Keratinocyte (primary cell): ENCODE data around the gene GPC4. TPM values are rescaled to one million over a fixed set of nuclear protein-coding genes. Genes with fewer than 3 reads are reported as not detected.

Source experiments
- DNase-seq: peaks from one replicate; pipeline ENCODE4 v3.0.0-alpha.2; 2011; ENCODE audit warnings: low read depth, missing footprints, low spot score
- FAIRE-seq: peaks from 2 replicates; lab custom pipeline; 2011; peaks lifted over from hg19 to GRCh38; lab: Jason Lieb, UNC
- H2AFZ ChIP-seq: 2 replicates; pipeline ENCODE4 v1.6.0; 2012; ENCODE audit warnings: low read length, control low read depth, inconsistent platforms; ENCODE audit not compliant: control insufficient read depth
- H3K27ac ChIP-seq: 2 replicates; pipeline ENCODE4 v1.5.1; 2011; ENCODE audit warnings: low read length; ENCODE audit not compliant: control insufficient read depth, insufficient read depth
- H3K27me3 ChIP-seq: 3 replicates; pipeline ENCODE4 v1.6.0; 2011; ENCODE audit warnings: low read length; ENCODE audit not compliant: control insufficient read depth, insufficient read depth; ENCODE audit errors: extremely low read depth
- H3K36me3 ChIP-seq, 2 experiments: 2 replicates in 1 of 2; 3 replicates in 1 of 2; pipeline ENCODE4 v1.5.1; 2011; ENCODE audit warnings: low read length in 2 of 2, mild to moderate bottlenecking in 1 of 2; ENCODE audit not compliant: control insufficient read depth in 2 of 2, insufficient read depth in 2 of 2; ENCODE audit errors: extremely low read depth in 1 of 2
- H3K4me1 ChIP-seq: 3 replicates; pipeline ENCODE4 v1.5.1; 2011; ENCODE audit warnings: low read length; ENCODE audit not compliant: control insufficient read depth, insufficient read depth; ENCODE audit errors: extremely low read depth
- H3K4me2 ChIP-seq: 3 replicates; pipeline ENCODE4 v1.6.0; 2011; ENCODE audit warnings: low read depth, low read length; ENCODE audit not compliant: control insufficient read depth, insufficient read depth; ENCODE audit errors: extremely low read depth
- H3K4me3 ChIP-seq, 3 experiments: fragments of 200-600 bp in 1 of 3; sonication (generic) in 1 of 3; 2 replicates in 2 of 3; 3 replicates in 1 of 3; pipeline ENCODE4 v1.5.1; 2011 to 2016; ENCODE audit warnings: low read length in 3 of 3, mild to moderate bottlenecking in 3 of 3, control low read depth in 2 of 3, inconsistent platforms in 1 of 3, low read depth in 1 of 3, mixed read lengths in 1 of 3, mixed run types in 1 of 3, moderate library complexity in 1 of 3; ENCODE audit not compliant: control insufficient read depth in 2 of 3, insufficient read depth in 2 of 3; ENCODE audit errors: extremely low read depth in 1 of 3
- H3K79me2 ChIP-seq: 2 replicates; pipeline ENCODE4 v1.6.0; 2012; ENCODE audit warnings: low read length; ENCODE audit not compliant: control insufficient read depth, insufficient read depth
- H3K9ac ChIP-seq: 3 replicates; pipeline ENCODE4 v1.6.0; 2011; ENCODE audit warnings: low read length; ENCODE audit not compliant: control insufficient read depth, insufficient read depth; ENCODE audit errors: extremely low read depth
- H3K9me1 ChIP-seq: 3 replicates; pipeline ENCODE4 v1.6.0; 2011; ENCODE audit warnings: low read length; ENCODE audit not compliant: control insufficient read depth, insufficient read depth; ENCODE audit errors: extremely low read depth
- H3K9me3 ChIP-seq: 2 replicates; pipeline ENCODE4 v1.5.1; 2012; ENCODE audit warnings: low read depth, low read length; ENCODE audit not compliant: control insufficient read depth
- H4K20me1 ChIP-seq: 3 replicates; pipeline ENCODE4 v1.6.0; 2011; ENCODE audit warnings: low read length; ENCODE audit not compliant: control insufficient read depth, insufficient read depth; ENCODE audit errors: extremely low read depth
- EZH2 ChIP-seq: IDR thresholded peaks from one replicate; pipeline ENCODE4 v1.6.1; 2012; ENCODE audit warnings: inconsistent platforms, mild to moderate bottlenecking, low read length, moderate library complexity
- dilution Hi-C: fragments of 300-500 bp; cut with MboI; formaldehyde crosslinking; loops from one replicate; pipeline ENCODE4 v1.7.0; 2020; ENCODE audit warnings: low sequenced_read_pairs; ENCODE audit not compliant: extremely low pct_ligation_motif_present
- polyA plus RNA-seq, 5 experiments: library from polyadenylated mRNA; depleted of rRNA in 3 of 5; stranded (reverse) in 3 of 5; stranded (forward) in 1 of 5; unstranded in 1 of 5; fragments of >200 nt; gene quantifications; 1 replicate in 1 of 5; 2 replicates in 3 of 5; 3 replicates in 1 of 5; pipeline versions ENCODE4 v1.2.1 to v1.2.3, GENCODE V29; 2011 to 2012; ENCODE audit warnings: missing spikeins in 2 of 5, low read depth in 1 of 5, low replicate concordance in 1 of 5
- TF ChIP-seq, protein P1 (sequence below), 3 experiments: IDR thresholded peaks in 1 of 3; conservative IDR thresholded peaks in 1 of 3; optimal IDR thresholded peaks in 1 of 3; 2 replicates in 2 of 3; 3 replicates in 1 of 3; pipeline versions ENCODE3 to v1.5.1; 2011; ENCODE audit warnings: low read length in 3 of 3, mild to moderate bottlenecking in 3 of 3, moderate library complexity in 2 of 3, control low read depth in 1 of 3, inconsistent platforms in 1 of 3; ENCODE audit not compliant: insufficient read depth in 2 of 3; ENCODE audit errors: extremely low read depth in 1 of 3

GPC4 gene
- polyA plus RNA-seq, 1 donor (not counting 4 experiments of a cell fraction or from before 2014, with no cell fraction given): 0.76 TPM

DNA sequence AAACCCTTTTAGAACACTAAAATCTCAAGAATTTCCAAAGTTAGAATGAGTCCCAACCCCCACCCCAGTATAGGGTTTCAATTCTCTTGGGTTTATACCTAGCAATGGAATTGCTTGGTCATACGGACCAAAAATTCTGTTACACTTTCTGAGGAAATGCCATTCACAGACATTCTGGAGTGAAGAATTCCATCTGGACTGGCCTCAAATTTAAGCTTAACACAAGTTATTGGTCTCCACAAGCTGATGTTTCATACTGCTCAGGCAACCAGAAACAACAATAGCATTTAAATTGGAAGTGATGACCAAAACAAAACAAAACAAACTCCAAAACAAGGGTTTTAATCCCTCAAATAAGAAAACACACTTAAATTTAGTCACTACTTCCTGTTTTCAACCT lies 51.1 kb downstream of the GPC4 start:
- no peak overlapping the region for H3K4me2 ChIP-seq
- FAIRE-seq: no peak
- no peaks in the 10 kb centered on the region for H3K9me3 ChIP-seq
- no peak overlapping the region for H2AFZ ChIP-seq
- H3K9me1 ChIP-seq: no peaks in the 10 kb centered on the region
- no peaks in the 10 kb centered on the region for H3K79me2 ChIP-seq
- H3K9ac ChIP-seq: no peak overlapping the region
- no peaks in the 10 kb centered on the region for H3K27me3 ChIP-seq
- H3K4me1 ChIP-seq: no peaks in the 10 kb centered on the region
- H4K20me1 ChIP-seq: no peaks in the 10 kb centered on the region
- H3K4me3 ChIP-seq: no peak overlapping the region
- dilution Hi-C loops: no loop called here
- no peak for DNase-seq
- no peak for TF ChIP-seq EZH2
- TF ChIP-seq, protein P1, sequence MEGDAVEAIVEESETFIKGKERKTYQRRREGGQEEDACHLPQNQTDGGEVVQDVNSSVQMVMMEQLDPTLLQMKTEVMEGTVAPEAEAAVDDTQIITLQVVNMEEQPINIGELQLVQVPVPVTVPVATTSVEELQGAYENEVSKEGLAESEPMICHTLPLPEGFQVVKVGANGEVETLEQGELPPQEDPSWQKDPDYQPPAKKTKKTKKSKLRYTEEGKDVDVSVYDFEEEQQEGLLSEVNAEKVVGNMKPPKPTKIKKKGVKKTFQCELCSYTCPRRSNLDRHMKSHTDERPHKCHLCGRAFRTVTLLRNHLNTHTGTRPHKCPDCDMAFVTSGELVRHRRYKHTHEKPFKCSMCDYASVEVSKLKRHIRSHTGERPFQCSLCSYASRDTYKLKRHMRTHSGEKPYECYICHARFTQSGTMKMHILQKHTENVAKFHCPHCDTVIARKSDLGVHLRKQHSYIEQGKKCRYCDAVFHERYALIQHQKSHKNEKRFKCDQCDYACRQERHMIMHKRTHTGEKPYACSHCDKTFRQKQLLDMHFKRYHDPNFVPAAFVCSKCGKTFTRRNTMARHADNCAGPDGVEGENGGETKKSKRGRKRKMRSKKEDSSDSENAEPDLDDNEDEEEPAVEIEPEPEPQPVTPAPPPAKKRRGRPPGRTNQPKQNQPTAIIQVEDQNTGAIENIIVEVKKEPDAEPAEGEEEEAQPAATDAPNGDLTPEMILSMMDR (optimal IDR thresholded peaks at IDR 0.05 in 1 of 3, IDR thresholded peaks at IDR 0.05 in 1 of 3, conservative IDR thresholded peaks at IDR 0.05 in 1 of 3; ENCODE audit: extremely low read depth in 1 of 3, insufficient read depth in 2 of 3, low read length in 3 of 3): no peak
- H3K27ac ChIP-seq: no peak overlapping the region
- H3K36me3 ChIP-seq: no peaks in the 10 kb centered on the region

DNA sequence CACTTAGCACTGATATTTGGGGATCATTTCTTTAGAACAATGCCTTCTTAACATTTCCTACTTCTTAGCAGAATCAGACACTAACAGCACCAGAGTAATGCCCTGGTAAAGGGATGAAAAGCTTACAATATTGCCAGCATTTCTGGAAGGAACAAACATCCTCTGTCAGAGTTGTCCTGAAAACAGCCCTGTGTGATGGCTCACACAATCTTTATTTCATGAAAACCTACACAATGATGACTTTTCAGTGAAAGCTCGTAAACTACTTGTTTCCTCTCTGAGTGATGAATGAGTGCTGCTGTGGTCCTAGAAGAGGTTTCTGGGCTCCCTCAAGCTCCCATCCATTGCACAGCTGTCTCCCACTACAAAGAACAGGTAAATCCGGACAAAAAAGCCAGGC lies 52.8 kb downstream of the GPC4 start:
- H3K9me1 ChIP-seq: no peaks in the 10 kb centered on the region
- TF ChIP-seq, protein P1 (optimal IDR thresholded peaks at IDR 0.05 in 1 of 3, IDR thresholded peaks at IDR 0.05 in 1 of 3, conservative IDR thresholded peaks at IDR 0.05 in 1 of 3; ENCODE audit: extremely low read depth in 1 of 3, insufficient read depth in 2 of 3, low read length in 3 of 3): no peak
- no peak for TF ChIP-seq EZH2

More for the DNA sequence above, 52.8 kb downstream of the GPC4 start:
- no peak overlapping the region for H3K4me2 ChIP-seq
- dilution Hi-C loops: no loop called here
- no peaks in the 10 kb centered on the region for H4K20me1 ChIP-seq
- no peaks in the 10 kb centered on the region for H3K79me2 ChIP-seq
- no peaks in the 10 kb centered on the region for H3K4me1 ChIP-seq
- H3K9me3 ChIP-seq: no peaks in the 10 kb centered on the region
- no peak overlapping the region for H3K27ac ChIP-seq
- no peaks in the 10 kb centered on the region for H3K36me3 ChIP-seq
- DNase-seq (no peak), FAIRE-seq (no peak)
- H2AFZ ChIP-seq: no peak overlapping the region
- no peak overlapping the region for H3K9ac ChIP-seq
- H3K4me3 ChIP-seq: no peak overlapping the region
- no peaks in the 10 kb centered on the region for H3K27me3 ChIP-seq
